K562 (cell line): ENCODE measurements around the gene DTNB. TPM values are rescaled to one million over a fixed set of nuclear protein-coding genes. Genes with fewer than 3 reads are reported as not detected.

Source experiments
- ATAC-seq: fragments of 200-7000 bp; cut with Tn5 transposase; 3 replicates; pipeline ENCODE4 v1.9.1; 2020; ENCODE audit warnings: moderate library complexity
- BruUV-seq: library from RNA; stranded (reverse); fragments of 400-500 nt; replicated peaks from 2 replicates; lab custom pipeline; 2021; lab: Mats Ljungman, UMichigan
- CTCF ChIA-PET: fragments of 300-600 bp; formaldehyde crosslinking; extraction: SDS; loops from one replicate; lab custom pipeline; 2021; ENCODE audit warnings: low intra/inter-chr PET ratio; lab: Yijun Ruan, JAX
- POLR2A ChIA-PET: fragments of 300-600, 350-650 bp; sonication (Branson Sonifier 250); formaldehyde crosslinking; extraction: SDS; loops from one replicate; lab custom pipeline; 2021; ENCODE audit warnings: antibody characterized with exemption, inconsistent platforms; lab: Yijun Ruan, JAX
- DNase-seq, 4 experiments: peaks; one replicate each; pipeline versions ENCODE4 v3.0.0 to v3.0.0-alpha.2; 2011 to 2018; ENCODE audit warnings: low spot score in 3 of 4, mixed read lengths in 3 of 4; ENCODE audit errors: extremely low read depth in 1 of 4
- FAIRE-seq: peaks from 2 replicates; lab custom pipeline; 2011; peaks lifted over from hg19 to GRCh38; lab: Jason Lieb, UNC
- H2AFZ ChIP-seq: 2 replicates; pipeline ENCODE4 v1.6.0; 2011; ENCODE audit warnings: low read depth, low read length, control low read depth, inconsistent platforms
- H3K27ac ChIP-seq: fragments of 200-600 bp; 3 replicates; pipeline ENCODE4 v1.8.0; 2011; ENCODE audit warnings: low read depth, mild to moderate bottlenecking, control low read depth, inconsistent platforms, low read length, moderate library complexity, mixed read lengths; ENCODE audit errors: extremely low read depth
- H3K27me3 ChIP-seq, 2 experiments: fragments of 300-600 bp in 1 of 2; 2 replicates in 1 of 2; 3 replicates in 1 of 2; pipeline versions ENCODE4 v1.6.0 to v1.8.0; 2011; ENCODE audit warnings: inconsistent platforms in 2 of 2, low read length in 2 of 2, mild to moderate bottlenecking in 1 of 2, mixed read lengths in 1 of 2, moderate library complexity in 1 of 2; ENCODE audit not compliant: control insufficient read depth in 2 of 2, insufficient read depth in 2 of 2
- H3K36me3 ChIP-seq: fragments of 300-600 bp; 3 replicates; pipeline ENCODE4 v1.8.0; 2011; ENCODE audit warnings: mild to moderate bottlenecking, low read length, inconsistent platforms; ENCODE audit not compliant: control insufficient read depth, insufficient read depth
- H3K4me1 ChIP-seq, 2 experiments: fragments of 200-600 bp in 1 of 2; replicated peaks in 1 of 2; 2 replicates in 1 of 2; 3 replicates in 1 of 2; pipeline versions ENCODE4 v1.5.1 to v1.8.0; 2011; ENCODE audit warnings: inconsistent platforms in 2 of 2, low read length in 2 of 2, mild to moderate bottlenecking in 1 of 2, mixed read lengths in 1 of 2, moderate library complexity in 1 of 2; ENCODE audit not compliant: control insufficient read depth in 2 of 2, insufficient read depth in 2 of 2
- H3K4me2 ChIP-seq: 2 replicates; pipeline ENCODE4 v1.6.1; 2011; ENCODE audit warnings: low read length, control low read depth, inconsistent platforms, mixed read lengths; ENCODE audit not compliant: insufficient read depth
- H3K4me3 ChIP-seq: fragments of 200-600 bp; sonication (generic), shearing (Covaris generic); 2 replicates; pipeline ENCODE4 v1.5.1; 2016; ENCODE audit warnings: control low read depth, inconsistent platforms
- H3K79me2 ChIP-seq: fragments of 200-600 bp; 3 replicates; pipeline ENCODE4 v1.8.0; 2011; ENCODE audit warnings: low read length, inconsistent platforms; ENCODE audit not compliant: control insufficient read depth, insufficient read depth
- H3K9ac ChIP-seq, 2 experiments: 2 replicates each; pipeline versions ENCODE4 v1.6.0 to v1.6.1; 2011; ENCODE audit warnings: low read depth in 2 of 2, low read length in 2 of 2, control low read depth in 1 of 2, inconsistent platforms in 1 of 2, mild to moderate bottlenecking in 1 of 2, mixed read lengths in 1 of 2; ENCODE audit not compliant: insufficient read depth in 1 of 2
- H3K9me1 ChIP-seq: one replicate; pipeline ENCODE4 v1.6.0; 2011; ENCODE audit warnings: inconsistent platforms, mild to moderate bottlenecking, low read length, moderate library complexity; ENCODE audit not compliant: control insufficient read depth, insufficient read depth
- H3K9me3 ChIP-seq: replicated peaks from 2 replicates; pipeline ENCODE4 v1.5.1; 2011; ENCODE audit warnings: low read depth, low read length, inconsistent platforms; ENCODE audit not compliant: control insufficient read depth, insufficient read depth
- H4K20me1 ChIP-seq: replicated peaks from 2 replicates; pipeline ENCODE4 v1.6.1; 2011; ENCODE audit warnings: low read length, inconsistent platforms, mixed read lengths; ENCODE audit not compliant: control insufficient read depth, insufficient read depth
- CAMTA2 ChIP-seq: fragments of 250-450 bp; sonication (Bioruptor Pico); conservative IDR thresholded peaks from 2 replicates; pipeline ENCODE4 v1.5.1; 2022
- CXXC5 ChIP-seq: fragments of 250-450 bp; sonication (Bioruptor Pico); IDR thresholded peaks from 2 replicates; pipeline ENCODE4 v1.8.0; 2022; ENCODE audit warnings: inconsistent platforms, mild to moderate bottlenecking, moderate library complexity
- DMBX1 ChIP-seq: fragments of 250-450 bp; sonication (Bioruptor Pico); IDR thresholded peaks from 2 replicates; pipeline ENCODE4 v1.8.0; 2022; ENCODE audit warnings: inconsistent platforms, mild to moderate bottlenecking, moderate library complexity, borderline replicate concordance
- FOSL1 ChIP-seq: fragments of 200-800 bp; sonication (Bioruptor generic); conservative IDR thresholded peaks from 2 replicates; pipeline ENCODE4 v1.6.1; 2016; ENCODE audit warnings: missing genetic modification characterization, missing compliant biosample characterization
- HMG20A ChIP-seq: fragments of 450-650 bp; formaldehyde crosslinking; conservative IDR thresholded peaks from 2 replicates; pipeline ENCODE4 v1.4.0; 2020; ENCODE audit warnings: mild to moderate bottlenecking, mixed read lengths
- HNRNPL ChIP-seq: fragments of 200-400 bp; formaldehyde crosslinking; IDR thresholded peaks from 2 replicates; pipeline ENCODE4 v1.6.1; 2017; ENCODE audit warnings: low read depth, mild to moderate bottlenecking, low read length
- HSF4 ChIP-seq: fragments of 250-450 bp; sonication (Bioruptor Pico); IDR thresholded peaks from 2 replicates; pipeline ENCODE4 v2.1.2; 2022; ENCODE audit warnings: mild to moderate bottlenecking, moderate library complexity, borderline replicate concordance
- L3MBTL2 ChIP-seq: fragments of 450-650 bp; IDR thresholded peaks from 2 replicates; pipeline ENCODE4 v1.6.1; 2016; ENCODE audit warnings: mild to moderate bottlenecking, moderate library complexity
- MEF2A ChIP-seq: IDR thresholded peaks from 2 replicates; pipeline ENCODE4 v1.6.1; 2011; ENCODE audit warnings: low read depth, mild to moderate bottlenecking, low read length, moderate library complexity; ENCODE audit not compliant: control insufficient read depth
- NR2F6 ChIP-seq: fragments of 450-650 bp; formaldehyde crosslinking; IDR thresholded peaks from 2 replicates; pipeline ENCODE4 v1.4.0; 2020; ENCODE audit warnings: mild to moderate bottlenecking
- RBFOX2 ChIP-seq: fragments of 200-400 bp; formaldehyde crosslinking; IDR thresholded peaks from 2 replicates; pipeline ENCODE4 v1.6.1; 2017; ENCODE audit warnings: low read depth, mild to moderate bottlenecking, low read length, moderate library complexity
- TCFL5 ChIP-seq: fragments of 250-450 bp; sonication (Bioruptor Pico); conservative IDR thresholded peaks from 2 replicates; pipeline ENCODE4 v1.6.1; 2021; ENCODE audit warnings: mild to moderate bottlenecking, moderate library complexity, matching md5 sums
- ZNF395 ChIP-seq: fragments of 200-800 bp; sonication (Bioruptor generic); IDR thresholded peaks from 2 replicates; pipeline ENCODE4 v1.6.1; 2017; ENCODE audit warnings: missing genetic modification characterization, missing compliant biosample characterization
- WGBS: fragments of 100-300 bp; shearing (Covaris generic); methylation state at CpG from one replicate; pipeline ENCODE4 v1.1.6; 2016; ENCODE audit warnings: low coverage, mixed read lengths; ENCODE audit not compliant: insufficient coverage; ENCODE audit errors: missing lambda C conversion rate; 5-methylcytosine and 5-hydroxymethylcytosine counted together
- in situ Hi-C: fragments of 300-500 bp; cut with MboI; formaldehyde crosslinking; loops from 4 replicates; pipeline ENCODE4 v1.15.0; 2018; ENCODE audit warnings: inconsistent platforms, mixed read lengths
- intact Hi-C: fragments of 100-400 bp; cut with micrococcal nuclease; formaldehyde crosslinking; loops from 2 replicates; pipeline ENCODE4 v1.14.2; 2022
- polyA plus RNA-seq, 8 experiments: library from polyadenylated mRNA; depleted of rRNA in 4 of 8; stranded (reverse) in 5 of 8; unstranded in 3 of 8; fragments of >200 nt; fragmentation: Nextera tagmentation in 2 of 8; fragmentation: Illumina TruSeq in 1 of 8; extraction: Ambion mirVana in 2 of 8; extraction: Trizol in 1 of 8; gene quantifications; 2 replicates each; pipeline versions ENCODE4 v1.2.1 to v1.2.3, GENCODE V29; 2011 to 2014; ENCODE audit warnings: inconsistent platforms in 1 of 8, missing spikeins in 1 of 8
- total RNA-seq, 7 experiments: library from RNA; depleted of rRNA in 6 of 7; stranded (reverse); fragments of >200 nt in 6 of 7; fragmentation: Illumina TruSeq in 2 of 7; extraction: Trizol in 2 of 7; gene quantifications; 2 replicates each; pipeline versions ENCODE4 v1.2.1 to v1.2.3, GENCODE V29; 2011 to 2021; ENCODE audit warnings: low replicate concordance in 1 of 7

The DTNB gene
- total and polyA plus RNA-seq, 9 of the 15 experiments (the other 6 are each of a cell fraction or from before 2014, with no cell fraction given), result 0.18 to 2.0 (median 0.77) TPM; not detected in 2

- ChIA-PET CTCF (no interaction called here), POLR2A (interaction anchor here (0.6 kb wide), 1 partner anchor 9 kb away, joined by 4 read pairs; no protein-coding TSS in a partner anchor)
- 0% methylated on average over 4 of the region's 4 CpGs for WGBS
- Histone ChIP-seq H3K79me2 (no peaks in the 10 kb centered on the region), H3K27ac (no peak overlapping the region), H3K4me3 (no peak overlapping the region), H2AFZ (no peak overlapping the region), H3K4me1 (no peaks in the 10 kb centered on the region), H3K9ac (no peak overlapping the region), H3K9me3 (no peaks in the 10 kb centered on the region), H3K36me3 (no peaks in the 10 kb centered on the region), H4K20me1 (no peaks in the 10 kb centered on the region; the same call in 1 of the 2 replicates), H3K27me3 (peaks cover 6 to 26% of the 10 kb centered on the region in 2 experiments; a peak in 4 of 5 replicates), H3K4me2 (no peak overlapping the region), H3K9me1 (no peaks in the 10 kb centered on the region)
- ATAC-seq, result no peak
- intact Hi-C loops (no loop called here), in situ Hi-C loops (no loop called here)
- DNase-seq, result no peak
- TF ChIP-seq ZNF395 (CRISPR knock-in tag) (no peak), FOSL1 (tag) (no peak), MEF2A (no peak), TCFL5 (no peak), HNRNPL (no peak), DMBX1 (CRISPR knock-in tag) (no peak), L3MBTL2 (no peak), NR2F6 (CRISPR knock-in tag) (no peak), CAMTA2 (no peak), RBFOX2 (no peak), CXXC5 (CRISPR knock-in tag) (no peak), HMG20A (CRISPR knock-in tag) (no peak), HSF4 (no peak)
- no TSS peak for BruUV-seq
- FAIRE-seq, result no peak
These were observed 275.6 kb downstream of the DTNB start for GRCh38 chr2:25397777-25398176.
